UCSD-AML1 (cell line): ENCODE results near the gene KANTR.
"Not testable (repeated sequence)": the region's sequence is repeated elsewhere in the genome, so short reads cannot be mapped to it uniquely, and the experiment has no call there.

Experiments
- DNase-seq: peaks from one replicate; lab custom pipeline; 2025; ENCODE audit not compliant: unreplicated experiment; lab: John Stamatoyannopoulos, UW

KANTR gene

DNA sequence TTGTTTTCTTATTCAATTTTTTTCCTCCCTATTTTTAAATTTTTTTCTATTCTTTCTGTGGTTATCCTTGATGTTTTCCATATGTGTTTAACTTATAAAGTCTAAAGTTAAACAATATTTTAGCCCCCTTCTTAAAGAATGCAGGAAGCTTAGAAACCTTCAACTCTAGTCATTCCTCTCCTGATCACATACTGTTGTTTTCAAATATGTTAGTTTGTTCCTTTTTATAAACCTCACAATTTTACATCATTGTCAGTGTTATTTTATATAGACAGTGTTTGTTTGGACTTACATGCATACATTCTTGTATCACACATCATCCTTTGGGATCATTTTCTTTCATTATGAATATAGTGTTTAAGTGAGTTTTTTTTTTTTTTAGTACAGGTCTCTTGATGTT lies 31.6 kb downstream of the KANTR start:
- DNase-seq = no peak

GRCh38 chrX:53126377-53126776 lies 32.4 kb downstream of the KANTR start:
- no peak for DNase-seq

DNA sequence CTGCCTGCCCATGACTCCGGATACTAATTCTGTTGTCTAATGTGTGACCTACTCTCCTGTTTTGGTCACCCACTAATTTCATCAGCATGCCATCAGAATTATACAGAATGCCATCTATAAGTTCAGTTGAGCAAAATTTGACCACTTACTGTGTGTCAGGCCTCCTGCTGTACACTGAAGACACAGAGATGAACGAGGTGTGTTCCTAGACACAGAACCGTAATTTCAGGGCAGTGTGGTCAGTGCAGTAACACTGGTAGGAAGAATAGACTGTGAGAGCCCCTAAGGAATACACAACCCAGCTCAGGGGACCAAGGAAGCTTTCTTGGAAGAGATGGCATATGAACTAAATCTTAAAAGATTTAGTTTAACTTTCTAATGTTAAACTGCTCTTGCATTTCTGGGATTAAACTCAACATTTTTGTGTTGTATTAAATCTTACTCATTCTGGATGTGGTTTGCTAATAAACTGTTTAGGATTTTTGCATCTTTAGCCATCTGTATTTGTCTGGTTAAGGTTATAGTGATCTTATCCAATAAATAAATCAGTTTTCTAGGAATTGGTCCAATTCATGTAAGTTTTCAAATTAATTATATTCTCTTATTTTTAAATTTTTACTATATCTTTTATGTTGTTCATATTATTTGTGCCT lies 34.3 kb downstream of the KANTR start:
- DNase-seq = no peak

GRCh38 chrX:53133400-53133799 lies 39.5 kb downstream of the KANTR start:
- no peak for DNase-seq

DNA sequence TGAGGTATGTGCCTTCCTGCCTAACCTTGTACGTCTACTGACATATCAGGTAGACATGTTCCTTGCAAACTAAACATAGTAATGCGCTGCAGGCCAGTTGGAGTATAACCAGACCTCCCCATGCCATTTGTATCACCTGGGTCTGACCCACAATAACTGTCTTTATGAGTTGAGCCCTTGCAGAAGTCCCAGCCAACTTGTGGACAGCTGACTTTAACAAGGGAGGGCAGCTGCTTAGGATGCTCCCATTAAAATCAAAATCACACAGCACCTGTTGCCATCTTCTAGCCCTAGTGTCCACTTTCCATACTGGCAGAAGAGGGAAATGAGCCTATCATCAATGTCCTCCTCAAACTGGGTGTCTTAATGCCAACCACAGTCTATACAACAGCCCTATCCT lies 41.6 kb downstream of the KANTR start:
- DNase-seq = no peak

DNA sequence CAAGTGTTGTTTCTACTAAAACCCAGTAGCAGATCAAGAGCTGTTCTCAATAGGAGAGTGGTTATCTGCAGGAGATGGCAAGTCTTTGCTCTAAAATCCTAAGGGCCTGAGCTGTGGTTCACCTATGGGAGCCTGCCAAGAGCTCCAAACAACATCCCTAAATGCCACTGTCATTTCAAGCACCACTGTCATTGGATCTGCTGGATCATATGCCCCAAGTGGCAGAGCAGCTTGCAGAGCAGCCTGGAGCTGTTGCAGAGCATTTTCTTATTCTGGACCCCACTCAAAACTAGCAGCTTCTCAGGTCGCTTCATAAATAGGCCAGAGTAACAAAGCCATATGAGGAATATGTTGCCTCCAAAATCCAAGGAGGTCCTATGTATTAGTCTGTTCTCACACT lies 59.6 kb downstream of the KANTR start:
- no peak for DNase-seq

DNA sequence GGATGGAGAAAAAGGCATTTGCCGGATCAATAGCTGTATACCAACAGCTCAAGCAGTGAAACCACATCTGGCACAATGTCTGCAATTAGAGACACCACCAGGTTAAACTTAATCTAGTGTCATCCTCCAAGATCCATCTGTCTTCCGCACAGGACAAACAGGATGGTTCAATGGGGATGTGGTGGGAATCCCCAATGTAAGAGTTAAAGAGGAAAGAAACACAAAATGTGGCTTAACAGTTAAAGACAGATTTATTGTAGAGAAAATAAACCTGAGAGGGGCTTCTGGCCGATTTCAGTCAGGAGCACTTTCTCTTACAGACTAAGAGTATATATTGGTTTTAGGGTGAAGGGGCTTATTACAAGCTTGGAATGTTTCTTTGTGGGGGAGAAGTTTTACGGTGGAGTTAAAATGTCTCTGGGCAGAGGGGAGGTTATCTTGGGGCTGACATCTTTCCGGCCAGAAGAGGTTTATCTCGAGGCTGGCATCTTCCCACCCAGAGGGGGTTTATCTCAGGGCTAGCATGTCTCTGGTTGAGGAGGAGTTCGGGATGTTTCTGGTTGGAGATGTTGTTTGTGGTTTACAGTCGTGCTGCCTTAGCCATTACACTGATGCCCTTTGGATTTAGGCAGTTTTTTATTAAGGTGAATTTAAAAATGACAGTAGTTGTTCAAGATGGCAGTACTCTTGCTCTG lies 61.7 kb downstream of the KANTR start:
- no peak for DNase-seq

- no peak for DNase-seq
These were observed 62.3 kb downstream of the KANTR start for GRCh38 chrX:53156207-53156596.

DNA sequence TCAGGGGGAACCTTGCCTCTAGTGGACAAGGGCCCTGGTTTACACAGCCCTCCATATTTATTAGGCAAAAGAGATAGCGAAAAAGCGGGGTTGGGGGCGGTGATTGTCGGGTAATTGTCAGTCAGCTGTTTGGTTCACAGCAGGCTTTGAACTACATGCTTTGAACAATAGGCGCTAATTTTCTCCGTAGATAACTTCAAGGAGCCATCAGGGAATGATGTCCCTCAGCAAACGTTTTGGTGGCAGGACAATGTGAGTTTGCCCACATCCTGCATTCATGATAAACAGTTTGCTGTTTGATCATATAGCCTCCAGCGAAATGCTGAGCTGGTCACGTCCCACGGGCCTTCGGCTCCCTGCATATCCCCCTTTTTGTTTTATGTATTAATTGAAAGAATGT lies 65.2 kb downstream of the KANTR start:
- DNase-seq = no peak

GRCh38 chrX:53160297-53160983 lies 66.5 kb downstream of the KANTR start:
- DNase-seq = no peak

DNA sequence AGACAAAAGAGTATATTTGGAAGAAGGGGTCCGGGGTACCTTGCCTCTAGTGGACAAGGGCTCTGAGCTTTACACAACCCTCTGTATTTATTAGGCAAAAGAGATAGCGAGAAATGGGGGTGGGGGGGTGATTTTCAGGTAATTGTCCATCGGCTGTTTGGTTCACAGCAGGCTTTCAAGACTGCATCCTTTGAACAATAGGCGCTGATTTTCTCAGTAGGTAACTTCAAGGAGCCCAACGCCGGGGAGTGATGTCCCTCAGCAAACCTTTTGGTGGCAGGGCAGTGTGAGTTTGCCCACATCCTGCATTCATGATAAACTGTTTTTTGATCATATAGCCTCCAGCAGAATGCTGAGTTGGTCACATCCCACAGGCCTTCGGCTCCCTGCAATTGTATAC lies 69.5 kb downstream of the KANTR start:
- DNase-seq = no peak

DNA sequence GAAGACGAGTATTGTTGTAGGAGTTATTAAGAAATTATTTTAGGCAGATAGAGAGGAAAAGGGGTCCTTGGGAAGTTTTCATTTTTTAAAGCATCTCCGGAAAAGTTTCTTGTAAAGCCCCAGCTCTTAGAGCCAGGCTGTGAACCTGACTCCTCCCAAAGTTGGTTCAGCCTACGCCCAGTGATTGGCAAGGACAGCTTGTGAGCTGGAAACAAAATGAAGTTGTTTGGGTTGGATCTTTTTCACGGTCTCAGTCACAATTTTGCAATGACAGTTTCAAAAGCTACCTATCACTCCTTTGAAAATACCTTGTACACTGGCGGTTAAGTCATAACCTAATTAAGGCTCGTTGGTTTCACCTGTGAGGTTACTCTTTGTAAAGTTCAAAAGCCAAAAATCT lies 70.6 kb downstream of the KANTR start:
- DNase-seq = not testable (repeated sequence)

DNA sequence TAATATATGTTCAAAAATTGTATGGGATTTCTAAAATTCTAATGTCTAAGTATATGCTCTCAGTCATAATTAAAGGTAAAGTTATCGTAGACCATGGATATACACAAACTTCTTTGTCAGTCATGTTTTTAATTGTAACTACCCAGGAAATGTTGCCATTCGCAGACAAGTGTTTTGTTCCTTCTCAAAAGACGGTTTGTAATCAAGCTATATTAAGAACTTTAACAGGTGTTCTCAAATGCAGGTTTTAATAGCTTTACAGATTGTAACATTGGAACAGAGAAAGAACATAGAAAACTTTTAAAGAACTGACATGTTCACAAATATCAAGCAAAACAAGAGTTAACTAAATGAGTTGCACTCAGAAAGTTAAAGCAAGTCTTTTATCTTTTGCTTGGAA lies 72.2 kb downstream of the KANTR start:
- DNase-seq = no peak

DNA sequence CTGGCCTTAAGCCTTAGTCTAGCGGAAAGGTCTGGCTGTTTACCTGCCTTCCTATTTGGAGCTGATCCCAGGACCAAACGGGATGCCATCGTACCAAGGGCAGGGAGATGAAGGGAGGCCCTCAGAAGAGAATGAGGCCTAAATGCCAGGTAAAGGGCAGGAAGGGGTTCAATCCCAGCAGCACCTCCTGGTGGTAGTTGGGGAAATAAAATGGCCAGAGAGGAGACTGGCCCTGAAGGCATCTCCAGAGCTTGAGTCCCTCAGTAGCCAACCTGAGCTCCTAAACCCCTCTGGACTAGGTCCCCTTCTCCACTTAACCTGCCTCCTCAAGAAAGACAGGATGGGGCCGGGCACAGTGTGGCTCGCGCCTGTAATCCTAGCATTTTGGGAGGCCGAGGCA lies 77.4 kb downstream of the KANTR start:
- DNase-seq = no peak
